Left renal cortex interstitium (tissue), 4 donors: ENCODE measurements around the gene DOK4. TPM values are rescaled to one million over a fixed set of nuclear protein-coding genes. Genes with fewer than 3 reads are reported as not detected.
A peak's percentile ranks its signal among the peaks of the same experiment; 100 is the strongest.

Experiments used
- DNase-seq, 4 donors: peaks; one replicate each; pipeline ENCODE4 v3.0.0-alpha.2; 2013; ENCODE audit warnings: low read depth in 4 of 4, low spot score in 2 of 4, missing footprints in 1 of 4
- polyA plus RNA-seq, 4 donors: library from polyadenylated mRNA; unstranded; fragments of 120-200 nt; gene quantifications; one replicate each; pipeline ENCODE4 v1.2.1, GENCODE V29; 2013; ENCODE audit not compliant: insufficient read length in 4 of 4

DOK4 gene
- polyA plus RNA-seq: 10 to 100 TPM; 31.7 to 40.0 (median 35.5) TPM

GRCh38 chr16:57485916-57486857 is at the start of gene DOK4:
Gene DOK4 (minus strand): TSS chr16:57486493. CDS start chr16:57479507, 6,986 bp downstream.
- no peak for DNase-seq

- peak in 3 of 4 donors; percentile 73 to 84 (median 80) for DNase-seq
Measured at GRCh38 chr16:57535680-57536305, 49.5 kb upstream of the DOK4 start.

- no peak for DNase-seq
Measured at GRCh38 chr16:57534881-57535658, 48.8 kb upstream of the DOK4 start.

DNA sequence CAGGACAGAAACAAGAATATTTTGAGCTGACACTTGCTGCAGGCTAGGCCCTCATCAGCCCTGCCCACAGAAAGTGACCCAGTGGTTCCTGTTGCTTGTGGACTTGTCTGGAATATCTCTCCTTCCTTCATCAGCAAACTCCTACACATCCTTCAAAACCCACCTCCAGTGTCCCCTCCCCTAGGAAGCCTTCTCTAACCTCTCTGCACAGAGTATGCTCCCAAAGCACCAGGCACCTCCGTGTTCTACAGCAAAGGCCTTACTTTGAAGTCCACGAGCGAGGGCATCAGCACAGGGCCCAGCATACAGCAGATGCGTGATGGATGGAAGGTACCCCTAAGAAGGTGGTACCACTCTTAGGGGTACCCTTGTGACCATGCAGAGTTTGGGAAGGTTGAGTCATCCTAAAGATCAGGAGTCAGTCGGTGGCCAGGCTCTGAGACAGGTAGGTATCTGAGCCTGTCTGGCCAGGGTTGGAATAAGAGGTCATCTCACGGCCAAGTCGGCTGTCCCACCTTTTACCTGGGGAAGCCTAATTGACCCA is 48.1 kb upstream of the DOK4 start:
- no peak for DNase-seq

- DNase-seq: no peak
Measured at GRCh38 chr16:57533431-57534336, 47.4 kb upstream of the DOK4 start.

DNA sequence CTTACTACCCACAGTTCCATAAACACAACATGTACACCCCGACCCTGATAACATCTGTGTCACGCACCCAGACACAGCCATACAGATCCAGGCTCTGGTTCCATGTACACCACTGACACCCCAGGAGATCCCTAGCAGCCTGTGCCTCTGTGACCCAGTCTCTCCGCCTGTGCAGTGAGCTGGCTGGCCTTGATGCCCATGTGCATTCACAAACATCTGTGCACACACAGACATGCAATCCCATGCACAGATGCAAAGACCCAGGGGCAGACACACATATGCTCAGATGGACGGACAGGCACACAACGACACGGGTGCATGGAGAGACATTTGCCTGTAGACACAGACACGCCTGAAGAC is 46.0 kb upstream of the DOK4 start:
- no peak for DNase-seq

DNA sequence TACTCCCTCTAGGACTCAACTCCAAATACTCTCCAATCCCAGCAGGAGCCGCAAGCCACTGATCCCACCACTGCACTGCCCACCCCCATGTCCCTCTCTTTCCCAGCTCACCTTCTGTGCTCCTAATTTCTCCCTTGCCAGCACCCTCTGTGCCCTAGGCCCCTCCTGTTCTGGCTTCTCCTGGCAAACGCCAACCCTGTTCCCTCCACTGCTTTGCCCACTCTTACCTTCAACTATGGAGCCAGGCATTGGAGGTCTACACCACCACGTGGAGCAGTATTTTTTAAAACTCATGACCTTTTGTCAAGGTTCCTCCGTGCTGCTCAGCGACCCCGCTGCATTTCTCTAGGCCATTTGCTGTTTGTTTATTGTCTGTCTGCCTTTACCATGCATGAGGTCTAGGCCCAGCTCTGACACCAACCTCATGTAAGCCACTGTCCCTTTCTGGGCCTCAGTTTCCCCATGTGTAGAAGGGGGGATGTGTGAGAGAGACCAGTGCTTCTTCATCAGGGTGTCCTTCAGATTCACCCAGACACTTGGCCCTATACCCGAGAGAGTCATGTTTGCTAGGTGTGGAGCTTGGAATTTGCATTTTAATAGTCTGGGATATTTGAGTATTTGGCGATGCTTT is 45.5 kb upstream of the DOK4 start:
- no peak for DNase-seq

DNA sequence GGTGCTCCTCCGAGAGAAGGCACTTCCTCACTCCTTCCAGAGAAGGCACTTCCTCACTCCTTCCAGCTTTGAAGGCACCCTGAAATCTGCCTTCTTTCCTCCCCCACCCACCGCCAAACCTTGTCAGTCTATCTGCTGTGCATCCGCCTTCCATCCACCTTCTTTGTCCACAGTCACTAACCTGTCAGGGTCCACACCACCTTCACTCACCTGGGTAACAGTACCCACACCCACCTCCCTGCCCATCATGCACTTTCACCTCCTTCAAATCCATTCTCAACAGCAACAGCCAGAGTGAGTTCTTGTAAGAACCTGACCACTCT is 44.9 kb upstream of the DOK4 start:
- no peak for DNase-seq

- no peak for DNase-seq
Measured at GRCh38 chr16:57530522-57531252, 44.4 kb upstream of the DOK4 start.

GRCh38 chr16:57530104-57530521 is 43.8 kb upstream of the DOK4 start:
- DNase-seq: no peak

DNA sequence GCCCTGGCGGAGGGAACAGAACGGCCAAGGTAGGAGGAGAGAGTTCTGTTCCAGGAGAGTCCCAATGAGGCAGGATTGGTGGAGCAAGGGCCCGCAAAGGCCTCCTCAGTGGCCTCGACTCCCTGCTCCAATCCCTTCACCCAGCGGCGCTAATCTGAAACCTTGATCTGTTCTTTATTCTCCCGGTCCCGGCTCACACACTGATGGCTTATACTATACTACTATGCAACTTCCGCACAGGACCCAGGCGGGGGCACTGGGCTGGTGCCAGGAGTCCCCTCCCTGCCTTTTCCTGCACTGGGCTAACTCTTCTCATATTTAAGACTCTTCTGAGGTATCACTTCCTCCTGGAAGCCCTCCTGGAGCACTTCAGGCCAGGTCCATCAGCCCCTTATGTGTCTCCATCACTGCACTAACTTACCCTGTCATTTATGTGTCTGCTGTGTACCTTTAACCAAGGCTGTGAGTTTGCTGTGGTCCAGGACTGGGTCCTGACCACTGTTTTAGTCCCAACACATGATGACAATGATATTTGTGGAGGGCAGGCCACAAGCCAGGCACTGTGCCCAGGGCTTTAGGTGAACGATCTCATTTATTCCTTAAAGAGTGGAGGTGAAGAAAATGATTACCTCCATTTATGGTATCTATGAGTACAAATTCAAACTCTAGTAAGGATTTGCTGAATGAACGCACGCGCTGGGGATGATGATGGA is 43.3 kb upstream of the DOK4 start:
- no peak for DNase-seq

DNA sequence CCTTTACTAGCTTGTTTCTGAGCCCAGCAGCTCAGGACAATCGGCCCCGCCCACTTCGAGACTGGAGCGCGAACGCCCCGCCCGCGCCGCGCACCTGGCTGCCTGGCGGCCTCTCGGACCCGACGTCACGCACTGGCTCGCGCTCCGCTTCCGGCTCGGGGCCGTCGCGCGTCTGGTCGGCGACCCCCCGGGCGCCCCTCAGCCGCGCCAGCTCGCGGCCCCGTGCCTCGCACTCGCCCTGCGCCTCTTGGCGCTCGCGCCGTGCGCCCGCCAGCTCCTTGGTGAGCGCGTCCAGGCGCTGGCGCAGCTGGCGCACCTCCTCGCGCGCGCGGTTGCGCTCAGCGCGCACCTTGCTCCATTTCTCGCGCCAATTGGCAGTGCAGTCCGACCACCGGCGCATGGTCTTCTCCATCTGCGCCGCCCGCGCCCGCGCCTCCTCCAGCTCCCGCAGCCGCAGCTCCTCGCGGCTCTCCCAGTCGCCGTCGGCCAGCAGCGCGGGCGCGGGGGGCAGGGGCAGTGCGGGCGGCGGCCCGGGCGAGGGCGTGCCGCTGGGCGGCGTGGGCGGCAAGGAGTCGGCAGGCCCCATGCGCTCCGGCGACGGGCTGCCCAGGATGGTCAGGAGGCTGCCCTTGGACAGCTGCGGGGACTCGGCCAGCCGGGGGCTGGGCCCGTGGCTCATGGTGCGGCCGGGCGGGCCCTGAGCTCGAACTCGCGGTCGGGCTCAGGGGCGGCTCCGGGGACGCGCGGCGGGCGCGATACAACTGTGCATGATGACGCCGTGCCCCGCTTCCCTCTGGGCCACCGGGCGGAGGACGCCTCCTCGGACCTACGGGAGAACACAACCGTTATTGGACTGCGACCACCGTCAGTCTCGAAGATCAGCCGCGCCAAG is 42.5 kb upstream of the DOK4 start:
- DNase-seq: no peak

DNA sequence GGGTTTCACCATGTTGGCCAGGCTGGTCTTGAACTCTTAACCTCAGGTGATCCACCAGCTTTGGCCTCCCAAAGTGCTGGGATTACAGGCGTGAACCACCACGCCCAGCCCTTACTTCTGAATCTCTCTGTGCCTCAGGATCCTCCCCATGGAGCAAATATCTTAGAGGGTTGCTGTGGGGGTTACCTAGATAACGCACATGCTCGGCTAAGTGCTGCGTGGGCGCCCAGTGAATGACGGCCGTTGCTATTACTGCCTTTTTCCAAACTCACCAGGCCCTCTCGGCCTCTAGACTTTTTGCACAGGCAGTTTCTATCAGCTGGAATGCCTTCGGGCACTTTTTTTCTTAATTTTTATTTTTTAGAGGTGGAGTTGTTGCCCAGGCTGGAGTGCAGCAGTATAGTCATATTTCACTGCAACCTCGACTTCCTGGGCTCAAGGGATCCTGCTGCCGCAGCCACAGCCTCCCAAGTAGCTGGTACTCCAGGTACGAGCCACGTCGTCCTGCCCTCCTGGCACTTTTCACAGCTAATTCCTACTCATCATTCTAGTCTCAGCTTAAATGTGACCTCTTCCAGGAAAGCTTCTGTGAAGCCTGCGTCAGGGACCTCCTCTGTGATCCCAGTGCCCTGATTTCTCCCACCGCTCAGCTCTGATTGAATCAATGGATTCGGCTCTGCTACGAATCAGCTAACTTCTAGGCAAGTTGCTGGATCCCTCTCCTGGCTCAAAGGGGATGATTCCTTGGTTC is 41.5 kb upstream of the DOK4 start:
- no peak for DNase-seq

DNA sequence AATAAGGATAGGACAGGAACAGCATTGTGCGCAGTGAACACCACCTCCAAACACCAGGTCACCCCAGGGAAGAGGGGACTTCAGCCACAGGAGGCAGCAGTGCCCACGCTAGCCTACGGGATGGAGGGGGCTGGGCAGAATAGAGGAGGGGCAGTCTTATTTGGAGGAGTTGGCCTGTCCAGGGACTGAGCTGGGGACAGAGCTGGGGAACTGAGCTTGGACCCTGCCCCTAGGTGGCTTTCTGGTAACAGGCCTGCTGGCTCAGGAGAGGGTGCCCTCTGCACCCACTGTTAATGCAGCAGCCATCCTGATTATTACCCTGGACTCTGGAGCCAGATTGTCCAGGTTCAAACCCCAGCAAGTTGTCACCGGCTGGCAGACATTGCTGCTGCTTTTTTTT is 40.7 kb upstream of the DOK4 start:
- no peak for DNase-seq

GRCh38 chr16:57526498-57526897 is 40.2 kb upstream of the DOK4 start:
- no peak for DNase-seq

- DNase-seq: no peak
Measured at GRCh38 chr16:57525761-57526160, 39.5 kb upstream of the DOK4 start.

DNA sequence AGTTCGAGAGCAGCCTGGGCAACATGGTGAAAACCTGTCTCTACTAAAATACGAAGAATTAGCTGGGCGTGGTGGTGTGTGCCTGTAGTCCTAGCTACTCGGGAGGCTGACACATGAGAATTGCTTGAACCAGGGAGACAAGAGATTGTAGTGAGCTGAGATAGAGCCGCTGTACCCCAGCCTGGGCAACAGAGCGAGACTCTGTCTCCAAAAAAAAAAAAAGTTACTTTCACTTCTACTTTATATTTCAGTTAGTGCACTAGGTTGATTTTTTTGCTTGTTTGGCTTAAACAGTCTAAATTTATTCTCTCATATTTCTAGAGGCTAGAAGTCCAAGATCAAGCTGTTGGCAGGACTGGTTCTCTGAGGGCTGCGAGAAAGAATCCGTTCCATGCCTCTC is 36.7 kb upstream of the DOK4 start:
- DNase-seq: no peak
